SK-N-SH treated with all-trans-retinoic acid at 6 μM for 48 hours (cell line): ENCODE measurements around the gene PRMT1.

Experiments
- ATAC-seq: fragments of 200-7000 bp; cut with Tn5 transposase; 3 replicates; pipeline ENCODE4 v1.9.1; 2020; ENCODE audit warnings: mild to moderate bottlenecking, moderate library complexity
- ARNTL ChIP-seq: fragments of 450-650 bp; formaldehyde crosslinking; IDR thresholded peaks from 2 replicates; pipeline ENCODE4 v1.5.0; 2020; ENCODE audit warnings: low read depth, mild to moderate bottlenecking, moderate library complexity, borderline replicate concordance
- BACH2 ChIP-seq: fragments of 250-450 bp; sonication (Bioruptor Pico); IDR thresholded peaks from 2 replicates; pipeline ENCODE4 v1.9.0; 2021; ENCODE audit warnings: mild to moderate bottlenecking, borderline replicate concordance
- CREB5 ChIP-seq: fragments of 250-450 bp; sonication (Bioruptor Pico); IDR thresholded peaks from 2 replicates; pipeline ENCODE4 v1.5.1; 2020; ENCODE audit warnings: low read depth, mild to moderate bottlenecking, moderate library complexity
- CSRNP3 ChIP-seq: fragments of 250-450 bp; sonication (Bioruptor Pico); IDR thresholded peaks from 2 replicates; pipeline ENCODE4 v1.5.1; 2021; ENCODE audit warnings: mild to moderate bottlenecking, moderate library complexity
- GLIS3 ChIP-seq: fragments of 250-450 bp; sonication (Bioruptor Pico); IDR thresholded peaks from 2 replicates; pipeline ENCODE4 v1.5.0; 2020; ENCODE audit warnings: mild to moderate bottlenecking, moderate library complexity
- ISL1 ChIP-seq: fragments of 250-450 bp; sonication (Bioruptor Pico); IDR thresholded peaks from 2 replicates; pipeline ENCODE4 v2.1.2; 2022; ENCODE audit warnings: mild to moderate bottlenecking, moderate library complexity
- OSR1 ChIP-seq: fragments of 250-450 bp; sonication (Bioruptor Pico); IDR thresholded peaks from 2 replicates; pipeline ENCODE4 v1.8.0; 2022; ENCODE audit warnings: moderate library complexity, mild to moderate bottlenecking, inconsistent platforms
- PPARA ChIP-seq: fragments of 250-450 bp; sonication (Bioruptor Pico); IDR thresholded peaks from 2 replicates; pipeline ENCODE4 v1.5.0; 2020; ENCODE audit warnings: mild to moderate bottlenecking, borderline replicate concordance
- RARB ChIP-seq: fragments of 250-450 bp; sonication (Bioruptor Pico); IDR thresholded peaks from 2 replicates; pipeline ENCODE4 v1.8.0; 2021; ENCODE audit warnings: mild to moderate bottlenecking, moderate library complexity
- SNAI2 ChIP-seq: fragments of 250-450 bp; sonication (Bioruptor Pico); IDR thresholded peaks from 2 replicates; pipeline ENCODE4 v1.5.0; 2020; ENCODE audit warnings: mild to moderate bottlenecking, moderate library complexity
- TCF4 ChIP-seq: fragments of 250-450 bp; sonication (Bioruptor Pico); IDR thresholded peaks from 2 replicates; pipeline ENCODE4 v1.8.0; 2021; ENCODE audit warnings: mild to moderate bottlenecking, moderate library complexity, borderline replicate concordance
- TOX ChIP-seq: fragments of 250-450 bp; sonication (Bioruptor Pico); IDR thresholded peaks from 2 replicates; pipeline ENCODE4 v1.8.0; 2021; ENCODE audit warnings: mild to moderate bottlenecking, moderate library complexity, borderline replicate concordance
- ZC3H10 ChIP-seq: fragments of 250-450 bp; sonication (Bioruptor Pico); IDR thresholded peaks from 2 replicates; pipeline ENCODE4 v1.5.1; 2021; ENCODE audit warnings: mild to moderate bottlenecking, moderate library complexity
- ZFP3 ChIP-seq: fragments of 250-450 bp; sonication (Bioruptor Pico); IDR thresholded peaks from 2 replicates; pipeline ENCODE4 v1.5.0; 2020; ENCODE audit warnings: mild to moderate bottlenecking, moderate library complexity
- ZNF565 ChIP-seq: fragments of 450-650 bp; formaldehyde crosslinking; conservative IDR thresholded peaks from 2 replicates; pipeline ENCODE4 v1.5.0; 2020; ENCODE audit warnings: low read depth, mild to moderate bottlenecking, moderate library complexity
- ZNF70 ChIP-seq: fragments of 450-650 bp; formaldehyde crosslinking; IDR thresholded peaks from 2 replicates; pipeline ENCODE4 v1.5.0; 2020; ENCODE audit warnings: mild to moderate bottlenecking, moderate library complexity
- ZNF8 ChIP-seq: fragments of 450-650 bp; formaldehyde crosslinking; IDR thresholded peaks from 2 replicates; pipeline ENCODE4 v1.5.0; 2020; ENCODE audit warnings: mild to moderate bottlenecking, moderate library complexity
- TF ChIP-seq, protein P1 (sequence below): fragments of 250-450 bp; sonication (Bioruptor Pico); IDR thresholded peaks from 2 replicates; pipeline ENCODE4 v1.8.0; 2021; ENCODE audit warnings: low read depth, mild to moderate bottlenecking, moderate library complexity, borderline replicate concordance
- TF ChIP-seq, protein P2 (sequence below): fragments of 250-450 bp; sonication (Bioruptor Pico); IDR thresholded peaks from 2 replicates; pipeline ENCODE4 v1.5.0; 2020; ENCODE audit warnings: mild to moderate bottlenecking, moderate library complexity
- TF ChIP-seq, protein P3 (sequence below): fragments of 250-450 bp; sonication (Bioruptor Pico); IDR thresholded peaks from 2 replicates; pipeline ENCODE4 v1.8.0; 2020; ENCODE audit warnings: mild to moderate bottlenecking, moderate library complexity, borderline replicate concordance

PRMT1 gene

DNA sequence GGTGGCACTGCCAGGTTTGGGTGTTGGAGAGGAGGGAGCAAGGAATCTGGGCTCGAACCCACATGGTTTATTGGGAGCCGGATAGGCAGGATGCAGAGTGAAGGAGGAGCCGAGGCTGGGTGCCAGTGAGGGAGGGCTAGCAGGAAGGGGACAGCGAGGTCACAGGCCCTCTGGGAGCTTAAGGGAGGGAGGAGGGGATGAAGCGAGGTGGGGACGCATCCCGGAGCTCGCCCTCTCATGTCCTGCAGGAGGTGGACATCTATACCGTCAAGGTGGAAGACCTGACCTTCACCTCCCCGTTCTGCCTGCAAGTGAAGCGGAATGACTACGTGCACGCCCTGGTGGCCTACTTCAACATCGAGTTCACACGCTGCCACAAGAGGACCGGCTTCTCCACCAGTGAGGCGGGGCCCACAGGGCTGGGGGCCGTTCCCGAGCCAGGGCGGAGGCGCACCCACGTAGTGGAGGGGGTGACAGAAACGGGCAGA lies 8.8 kb downstream of the PRMT1 start:
- no peak for ATAC-seq
- no peak for TF ChIP-seq ZNF8
- no peak for TF ChIP-seq PPARA (CRISPR knock-in tag)
- TF ChIP-seq ARNTL (CRISPR knock-in tag), result no peak
- TF ChIP-seq SNAI2, result no peak
- TF ChIP-seq, protein P1, sequence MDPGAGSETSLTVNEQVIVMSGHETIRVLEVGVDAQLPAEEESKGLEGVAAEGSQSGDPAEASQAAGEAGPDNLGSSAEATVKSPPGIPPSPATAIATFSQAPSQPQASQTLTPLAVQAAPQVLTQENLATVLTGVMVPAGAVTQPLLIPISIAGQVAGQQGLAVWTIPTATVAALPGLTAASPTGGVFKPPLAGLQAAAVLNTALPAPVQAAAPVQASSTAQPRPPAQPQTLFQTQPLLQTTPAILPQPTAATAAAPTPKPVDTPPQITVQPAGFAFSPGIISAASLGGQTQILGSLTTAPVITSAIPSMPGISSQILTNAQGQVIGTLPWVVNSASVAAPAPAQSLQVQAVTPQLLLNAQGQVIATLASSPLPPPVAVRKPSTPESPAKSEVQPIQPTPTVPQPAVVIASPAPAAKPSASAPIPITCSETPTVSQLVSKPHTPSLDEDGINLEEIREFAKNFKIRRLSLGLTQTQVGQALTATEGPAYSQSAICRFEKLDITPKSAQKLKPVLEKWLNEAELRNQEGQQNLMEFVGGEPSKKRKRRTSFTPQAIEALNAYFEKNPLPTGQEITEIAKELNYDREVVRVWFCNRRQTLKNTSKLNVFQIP, result no peak
- TF ChIP-seq ISL1, result no peak
- TF ChIP-seq ZNF565 (CRISPR knock-in tag), result no peak
- no peak for TF ChIP-seq TCF4 (CRISPR knock-in tag)
- TF ChIP-seq ZC3H10, result no peak
- TF ChIP-seq, protein P2, sequence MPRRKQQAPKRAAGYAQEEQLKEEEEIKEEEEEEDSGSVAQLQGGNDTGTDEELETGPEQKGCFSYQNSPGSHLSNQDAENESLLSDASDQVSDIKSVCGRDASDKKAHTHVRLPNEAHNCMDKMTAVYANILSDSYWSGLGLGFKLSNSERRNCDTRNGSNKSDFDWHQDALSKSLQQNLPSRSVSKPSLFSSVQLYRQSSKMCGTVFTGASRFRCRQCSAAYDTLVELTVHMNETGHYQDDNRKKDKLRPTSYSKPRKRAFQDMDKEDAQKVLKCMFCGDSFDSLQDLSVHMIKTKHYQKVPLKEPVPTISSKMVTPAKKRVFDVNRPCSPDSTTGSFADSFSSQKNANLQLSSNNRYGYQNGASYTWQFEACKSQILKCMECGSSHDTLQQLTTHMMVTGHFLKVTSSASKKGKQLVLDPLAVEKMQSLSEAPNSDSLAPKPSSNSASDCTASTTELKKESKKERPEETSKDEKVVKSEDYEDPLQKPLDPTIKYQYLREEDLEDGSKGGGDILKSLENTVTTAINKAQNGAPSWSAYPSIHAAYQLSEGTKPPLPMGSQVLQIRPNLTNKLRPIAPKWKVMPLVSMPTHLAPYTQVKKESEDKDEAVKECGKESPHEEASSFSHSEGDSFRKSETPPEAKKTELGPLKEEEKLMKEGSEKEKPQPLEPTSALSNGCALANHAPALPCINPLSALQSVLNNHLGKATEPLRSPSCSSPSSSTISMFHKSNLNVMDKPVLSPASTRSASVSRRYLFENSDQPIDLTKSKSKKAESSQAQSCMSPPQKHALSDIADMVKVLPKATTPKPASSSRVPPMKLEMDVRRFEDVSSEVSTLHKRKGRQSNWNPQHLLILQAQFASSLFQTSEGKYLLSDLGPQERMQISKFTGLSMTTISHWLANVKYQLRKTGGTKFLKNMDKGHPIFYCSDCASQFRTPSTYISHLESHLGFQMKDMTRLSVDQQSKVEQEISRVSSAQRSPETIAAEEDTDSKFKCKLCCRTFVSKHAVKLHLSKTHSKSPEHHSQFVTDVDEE, result no peak
- TF ChIP-seq OSR1 (CRISPR knock-in tag), result no peak
- TF ChIP-seq, protein P3, sequence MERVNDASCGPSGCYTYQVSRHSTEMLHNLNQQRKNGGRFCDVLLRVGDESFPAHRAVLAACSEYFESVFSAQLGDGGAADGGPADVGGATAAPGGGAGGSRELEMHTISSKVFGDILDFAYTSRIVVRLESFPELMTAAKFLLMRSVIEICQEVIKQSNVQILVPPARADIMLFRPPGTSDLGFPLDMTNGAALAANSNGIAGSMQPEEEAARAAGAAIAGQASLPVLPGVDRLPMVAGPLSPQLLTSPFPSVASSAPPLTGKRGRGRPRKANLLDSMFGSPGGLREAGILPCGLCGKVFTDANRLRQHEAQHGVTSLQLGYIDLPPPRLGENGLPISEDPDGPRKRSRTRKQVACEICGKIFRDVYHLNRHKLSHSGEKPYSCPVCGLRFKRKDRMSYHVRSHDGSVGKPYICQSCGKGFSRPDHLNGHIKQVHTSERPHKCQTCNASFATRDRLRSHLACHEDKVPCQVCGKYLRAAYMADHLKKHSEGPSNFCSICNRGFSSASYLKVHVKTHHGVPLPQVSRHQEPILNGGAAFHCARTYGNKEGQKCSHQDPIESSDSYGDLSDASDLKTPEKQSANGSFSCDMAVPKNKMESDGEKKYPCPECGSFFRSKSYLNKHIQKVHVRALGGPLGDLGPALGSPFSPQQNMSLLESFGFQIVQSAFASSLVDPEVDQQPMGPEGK, result no peak
- TF ChIP-seq ZFP3 (CRISPR knock-in tag), result no peak
- no peak for TF ChIP-seq ZNF70 (CRISPR knock-in tag)

GRCh38 chr19:49686503-49687088 lies 9.5 kb downstream of the PRMT1 start:
- TF ChIP-seq SNAI2, result no peak
- TF ChIP-seq, all 23 proteins: peak for 0
- ATAC-seq, result no peak

DNA sequence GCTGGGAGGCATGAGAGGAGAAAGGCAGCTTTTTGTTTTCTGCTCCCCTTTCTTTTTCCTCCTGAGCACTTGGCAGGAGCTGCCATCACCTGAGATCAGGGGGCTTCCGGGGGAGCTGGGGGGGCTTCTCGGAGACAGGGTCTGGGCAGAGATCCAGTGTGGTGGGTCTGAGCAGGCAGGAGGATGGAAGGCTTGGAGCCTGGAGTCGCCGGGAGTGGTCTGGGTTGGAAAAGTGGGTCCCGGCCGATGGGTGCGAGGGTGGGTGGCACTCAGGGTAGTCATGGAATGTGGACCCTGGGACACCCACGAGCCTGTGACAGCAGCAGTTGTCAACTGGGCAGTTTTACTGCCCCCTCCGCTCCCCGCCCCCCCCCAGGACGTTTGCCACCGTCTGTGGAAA lies 10.1 kb downstream of the PRMT1 start:
- ATAC-seq, result no peak
- TF ChIP-seq PPARA (CRISPR knock-in tag), result no peak
- TF ChIP-seq, protein P1, result no peak
- TF ChIP-seq, protein P2, result no peak
- no peak for TF ChIP-seq TOX (CRISPR knock-in tag)
- TF ChIP-seq CREB5 (CRISPR knock-in tag), result no peak
- TF ChIP-seq CSRNP3 (CRISPR knock-in tag), result no peak
- TF ChIP-seq ARNTL (CRISPR knock-in tag), result no peak
- no peak for TF ChIP-seq ZFP3 (CRISPR knock-in tag)
- TF ChIP-seq GLIS3 (CRISPR knock-in tag), result no peak
- no peak for TF ChIP-seq BACH2 (CRISPR knock-in tag)
- no peak for TF ChIP-seq ZC3H10
- TF ChIP-seq, protein P3, result no peak
- TF ChIP-seq ZNF565 (CRISPR knock-in tag), result no peak
- TF ChIP-seq ZNF8, result no peak
- no peak for TF ChIP-seq RARB (CRISPR knock-in tag)
- no peak for TF ChIP-seq ZNF70 (CRISPR knock-in tag)
